IMR-90 (cell line): Measurements from ENCODE around the gene PTP4A2. TPM values are rescaled to one million over a fixed set of nuclear protein-coding genes. Genes with fewer than 3 reads are reported as not detected.

Experiments used
- ATAC-seq: fragments of 200-7000 bp; cut with Tn5 transposase; 2 replicates; pipeline ENCODE4 v1.9.1; 2020; ENCODE audit warnings: low read depth, mild to moderate bottlenecking, moderate library complexity
- BruUV-seq: library from RNA; stranded (reverse); fragments of 400-500 nt; replicated peaks from 2 replicates; lab custom pipeline; 2021; lab: Mats Ljungman, UMichigan
- CTCF ChIA-PET: fragments of 300-600 bp; formaldehyde crosslinking; extraction: SDS; loops from one replicate; lab custom pipeline; 2021; ENCODE audit warnings: antibody characterized with exemption; lab: Yijun Ruan, JAX
- POLR2A ChIA-PET: fragments of 300-600 bp; sonication (Branson Sonifier 250); formaldehyde crosslinking; loops from one replicate; lab custom pipeline; 2022; ENCODE audit warnings: antibody characterized with exemption; ENCODE audit not compliant: unreplicated experiment; lab: Charles Lee
- DNase-seq: peaks from one replicate; pipeline ENCODE4 v3.0.0; 2013
- H2AFZ ChIP-seq: replicated peaks from 2 replicates; pipeline ENCODE3; 2013; ENCODE audit warnings: low read length, mild to moderate bottlenecking; ENCODE audit not compliant: poor library complexity
- H2AK5ac ChIP-seq: 2 replicates; pipeline ENCODE4 v1.6.1; 2013; ENCODE audit warnings: low read depth, low read length, inconsistent platforms
- H2AK9ac ChIP-seq: replicated peaks from 2 replicates; pipeline ENCODE3; 2013; ENCODE audit warnings: mild to moderate bottlenecking, low read depth, low read length, moderate library complexity; ENCODE audit not compliant: poor library complexity
- H2BK120ac ChIP-seq: 2 replicates; pipeline ENCODE4 v1.6.1; 2013; ENCODE audit warnings: low read depth, low read length, inconsistent platforms
- H2BK15ac ChIP-seq: 3 replicates; pipeline ENCODE4 v1.6.1; 2013; ENCODE audit warnings: low read depth, low read length, inconsistent platforms
- H2BK20ac ChIP-seq: 2 replicates; pipeline ENCODE4 v1.6.1; 2013; ENCODE audit warnings: low read depth, mild to moderate bottlenecking, inconsistent platforms, low read length, moderate library complexity
- H2BK5ac ChIP-seq: 2 replicates; pipeline ENCODE4 v1.6.1; 2013; ENCODE audit warnings: mild to moderate bottlenecking, low read depth, low read length, inconsistent platforms; ENCODE audit not compliant: poor library complexity, severe bottlenecking
- H3K14ac ChIP-seq: replicated peaks from 2 replicates; pipeline ENCODE4 v1.6.1; 2013; ENCODE audit warnings: low read depth, low read length, inconsistent platforms
- H3K18ac ChIP-seq: 2 replicates; pipeline ENCODE4 v1.6.1; 2013; ENCODE audit warnings: low read depth, low read length, control low read depth
- H3K23ac ChIP-seq: 2 replicates; pipeline ENCODE4 v1.6.1; 2013; ENCODE audit warnings: low read depth, low read length, inconsistent platforms
- H3K27ac ChIP-seq: 2 replicates; pipeline ENCODE4 v1.5.1; 2013; ENCODE audit warnings: mild to moderate bottlenecking, control low read depth, low read length; ENCODE audit not compliant: insufficient read depth
- H3K27me3 ChIP-seq: 2 replicates; pipeline ENCODE4 v1.6.1; 2013; ENCODE audit warnings: low read length; ENCODE audit not compliant: control insufficient read depth, insufficient read depth
- H3K36me3 ChIP-seq: 2 replicates; pipeline ENCODE4 v1.6.1; 2013; ENCODE audit warnings: low read length, mixed read lengths; ENCODE audit not compliant: control insufficient read depth, insufficient read depth
- H3K4ac ChIP-seq: 2 replicates; pipeline ENCODE4 v1.6.1; 2013; ENCODE audit warnings: low read depth, low read length, inconsistent platforms
- H3K4me1 ChIP-seq: 2 replicates; pipeline ENCODE4 v1.6.1; 2013; ENCODE audit warnings: low read length, mixed read lengths; ENCODE audit not compliant: control insufficient read depth, insufficient read depth
- H3K4me2 ChIP-seq: 2 replicates; pipeline ENCODE4 v1.6.1; 2013; ENCODE audit warnings: low read depth, mild to moderate bottlenecking, control low read depth, low read length, moderate library complexity
- H3K4me3 ChIP-seq: 2 replicates; pipeline ENCODE4 v1.5.1; 2013; ENCODE audit warnings: low read depth, mild to moderate bottlenecking, control low read depth, low read length, moderate library complexity; ENCODE audit not compliant: insufficient read depth
- H3K56ac ChIP-seq: 2 replicates; pipeline ENCODE4 v1.6.1; 2013; ENCODE audit warnings: low read length, inconsistent platforms; ENCODE audit not compliant: insufficient read depth; ENCODE audit errors: extremely low read depth
- H3K79me1 ChIP-seq, 2 experiments: 2 replicates each; pipeline ENCODE4 v1.6.1; 2013; ENCODE audit warnings: low read length in 2 of 2, inconsistent platforms in 1 of 2, low read depth in 1 of 2
- H3K9ac ChIP-seq: 2 replicates; pipeline ENCODE4 v1.6.1; 2013; ENCODE audit warnings: low read depth, low read length, control low read depth
- H3K9me1 ChIP-seq: 2 replicates; pipeline ENCODE4 v1.6.1; 2013; ENCODE audit warnings: low read length, inconsistent platforms; ENCODE audit not compliant: insufficient read depth
- H3K9me3 ChIP-seq: 2 replicates; pipeline ENCODE4 v1.6.1; 2013; ENCODE audit warnings: low read length; ENCODE audit not compliant: control insufficient read depth, insufficient read depth
- H4K20me1 ChIP-seq: 2 replicates; pipeline ENCODE4 v1.6.1; 2013; ENCODE audit warnings: low read length, inconsistent platforms; ENCODE audit not compliant: insufficient read depth
- H4K5ac ChIP-seq: 2 replicates; pipeline ENCODE4 v1.6.1; 2013; ENCODE audit warnings: mild to moderate bottlenecking, low read depth, low read length, control low read depth
- H4K8ac ChIP-seq, 2 experiments: 2 replicates each; pipeline ENCODE4 v1.6.1; 2013; ENCODE audit warnings: low read depth in 2 of 2, low read length in 2 of 2, control low read depth in 1 of 2, inconsistent platforms in 1 of 2
- H4K91ac ChIP-seq: 2 replicates; pipeline ENCODE4 v1.6.1; 2013; ENCODE audit warnings: low read depth, low read length, inconsistent platforms; ENCODE audit not compliant: insufficient read depth
- BHLHE40 ChIP-seq: fragments of 150-350 bp; IDR thresholded peaks from 2 replicates; pipeline ENCODE4 v1.6.1; 2016; ENCODE audit warnings: mild to moderate bottlenecking, low read depth, low read length
- FOS ChIP-seq: fragments of 150-350 bp; IDR thresholded peaks from 2 replicates; pipeline ENCODE4 v1.6.1; 2016; ENCODE audit warnings: low read depth, low read length
- MAFK ChIP-seq: IDR thresholded peaks from 2 replicates; pipeline ENCODE4 v1.6.1; 2012; ENCODE audit warnings: low read depth, low read length, improper control_type of control experiment
- MAZ ChIP-seq: IDR thresholded peaks from 2 replicates; pipeline ENCODE4 v1.6.1; 2012; ENCODE audit warnings: low read depth, mild to moderate bottlenecking, low read length, improper control_type of control experiment, moderate library complexity, borderline replicate concordance
- NFE2L2 ChIP-seq: fragments of 150-350 bp; IDR thresholded peaks from 2 replicates; pipeline ENCODE4 v1.6.1; 2016; ENCODE audit warnings: low read depth, mild to moderate bottlenecking, low read length
- RCOR1 ChIP-seq: IDR thresholded peaks from 2 replicates; pipeline ENCODE4 v1.6.1; 2012; ENCODE audit warnings: mild to moderate bottlenecking, low read length, improper control_type of control experiment; ENCODE audit not compliant: insufficient replicate concordance
- WGBS, 2 experiments: methylation state at CpG; one replicate each; pipeline versions ENCODE4 v1.1.5 to v1.1.7; 2013; ENCODE audit warnings: missing lambda C conversion rate in 2 of 2; ENCODE audit not compliant: insufficient read length in 1 of 2; ENCODE audit errors: extremely low coverage in 2 of 2; 5-methylcytosine and 5-hydroxymethylcytosine counted together
- dilution Hi-C: fragments of 300-500 bp; cut with HindIII; formaldehyde crosslinking; loops from one replicate; pipeline ENCODE4 v1.14.3; 2018; ENCODE audit warnings: low sequenced_read_pairs; ENCODE audit not compliant: unreplicated experiment
- in situ Hi-C: fragments of 300-500 bp; cut with MboI; formaldehyde crosslinking; loops from 3 replicates; pipeline ENCODE4 v1.14.3; 2019; ENCODE audit warnings: low sequenced_read_pairs, inconsistent platforms, mixed read lengths
- intact Hi-C: fragments of 100-400 bp; cut with micrococcal nuclease; formaldehyde crosslinking; loops from 2 replicates; pipeline ENCODE4 v1.10.0; 2022
- polyA plus RNA-seq, 3 experiments: library from polyadenylated mRNA; depleted of rRNA; stranded (reverse); fragments of >200 nt; gene quantifications; 2 replicates each; pipeline ENCODE4 v1.2.3, GENCODE V29; 2012; ENCODE audit warnings: low replicate concordance in 1 of 3
- total RNA-seq: library from RNA; depleted of rRNA; stranded (reverse); fragments of >200 nt; gene quantifications from 2 replicates; pipeline ENCODE4 v1.2.3, GENCODE V29; 2012
- TF ChIP-seq, protein P1 (sequence below): fragments of 150-350 bp; IDR thresholded peaks from 2 replicates; pipeline ENCODE4 v1.6.1; 2017; ENCODE audit warnings: mild to moderate bottlenecking, antibody characterized with exemption, low read length, low read depth
- TF ChIP-seq, protein P2 (sequence below): fragments of 150-350 bp; IDR thresholded peaks from 2 replicates; pipeline ENCODE4 v1.6.1; 2016; ENCODE audit warnings: low read depth, mild to moderate bottlenecking, low read length, moderate library complexity, borderline replicate concordance
- TF ChIP-seq, protein P3 (sequence below): conservative IDR thresholded peaks from 2 replicates; pipeline ENCODE4 v1.5.1; 2012; ENCODE audit warnings: mild to moderate bottlenecking, low read depth, low read length, improper control_type of control experiment

PTP4A2 gene
- total and polyA plus RNA-seq, 2 of the 4 experiments (the other 2 are of a cell fraction): 135 to 328 TPM

DNA sequence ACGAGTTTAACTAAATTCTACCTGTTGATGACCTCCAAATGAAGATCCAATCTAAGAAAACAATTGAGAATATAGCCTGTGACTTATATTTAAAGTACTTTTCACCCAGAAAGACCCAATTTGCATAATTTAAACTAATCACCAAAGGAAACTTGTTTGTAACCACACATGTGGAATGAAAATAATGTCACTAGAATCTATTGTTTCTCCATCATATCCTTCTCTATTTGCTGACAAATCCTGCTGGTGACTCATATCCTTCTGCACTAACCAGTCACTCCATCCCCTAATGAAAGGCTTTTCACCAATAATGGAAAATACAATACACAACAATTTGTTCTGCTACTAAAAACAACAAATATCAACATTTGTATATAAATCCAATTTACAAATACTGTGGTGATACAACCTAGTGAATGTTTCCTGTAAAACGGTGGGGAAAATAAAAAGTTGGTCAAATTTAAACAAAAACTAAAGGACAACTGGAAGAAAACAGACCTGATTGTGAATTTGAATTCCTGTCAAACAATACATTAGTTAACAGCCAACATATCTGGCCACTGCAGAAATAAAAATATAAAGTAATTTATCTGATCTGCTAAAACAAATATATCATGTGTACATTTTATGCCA is 6.5 kb downstream of the PTP4A2 start:
- ChIA-PET POLR2A (no interaction called here), CTCF (interaction anchor here (1.2 kb wide), 2 partner anchors 32 to 116 kb away, joined by 4 to 6 read pairs; partner anchors contain the start of gene SPOCD1)
- Histone ChIP-seq H3K4me3 (no peak overlapping the region), H3K14ac (no peak overlapping the region), H3K23ac (no peak overlapping the region), H2BK15ac (no peak overlapping the region), H3K4ac (no peak overlapping the region), H3K9me1 (peaks cover 19% of the 10 kb centered on the region), H2AK5ac (no peak overlapping the region), H3K9ac (no peak overlapping the region), H3K79me1 (peaks cover 0 to 33% of the 10 kb centered on the region in 2 experiments; a peak in 2 of 4 replicates), H3K18ac (no peak overlapping the region), H2BK120ac (no peak overlapping the region), H2AFZ (no peak overlapping the region), H4K91ac (no peak overlapping the region), H4K8ac (no peak overlapping the region), H2AK9ac (no peak overlapping the region), H3K4me2 (peak overlapping the region; percentile 65), H3K27ac (no peak overlapping the region), H2BK20ac (no peak overlapping the region), H3K56ac (no peak overlapping the region), H3K27me3 (no peaks in the 10 kb centered on the region), H4K20me1 (peaks cover 95% of the 10 kb centered on the region), H3K4me1 (peaks cover 19% of the 10 kb centered on the region), H3K36me3 (no peaks in the 10 kb centered on the region), H3K9me3 (no peaks in the 10 kb centered on the region), H2BK5ac (peak overlapping the region; percentile 81), H4K5ac (no peak overlapping the region)
- peak; percentile 67 for DNase-seq
- TF ChIP-seq NFE2L2 (peak; percentile 13; the same call in 1 of the 2 replicates), MAZ (no peak), BHLHE40 (0 out of 2 replicates have a peak, but pooled peaks have one; percentile 14), FOS (peak; percentile 76), MAFK (peak; percentile 41; the same call in 1 of the 2 replicates), RCOR1 (no peak)
- TF ChIP-seq, protein P1, sequence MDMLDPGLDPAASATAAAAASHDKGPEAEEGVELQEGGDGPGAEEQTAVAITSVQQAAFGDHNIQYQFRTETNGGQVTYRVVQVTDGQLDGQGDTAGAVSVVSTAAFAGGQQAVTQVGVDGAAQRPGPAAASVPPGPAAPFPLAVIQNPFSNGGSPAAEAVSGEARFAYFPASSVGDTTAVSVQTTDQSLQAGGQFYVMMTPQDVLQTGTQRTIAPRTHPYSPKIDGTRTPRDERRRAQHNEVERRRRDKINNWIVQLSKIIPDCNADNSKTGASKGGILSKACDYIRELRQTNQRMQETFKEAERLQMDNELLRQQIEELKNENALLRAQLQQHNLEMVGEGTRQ: no peak
- TF ChIP-seq, protein P2, sequence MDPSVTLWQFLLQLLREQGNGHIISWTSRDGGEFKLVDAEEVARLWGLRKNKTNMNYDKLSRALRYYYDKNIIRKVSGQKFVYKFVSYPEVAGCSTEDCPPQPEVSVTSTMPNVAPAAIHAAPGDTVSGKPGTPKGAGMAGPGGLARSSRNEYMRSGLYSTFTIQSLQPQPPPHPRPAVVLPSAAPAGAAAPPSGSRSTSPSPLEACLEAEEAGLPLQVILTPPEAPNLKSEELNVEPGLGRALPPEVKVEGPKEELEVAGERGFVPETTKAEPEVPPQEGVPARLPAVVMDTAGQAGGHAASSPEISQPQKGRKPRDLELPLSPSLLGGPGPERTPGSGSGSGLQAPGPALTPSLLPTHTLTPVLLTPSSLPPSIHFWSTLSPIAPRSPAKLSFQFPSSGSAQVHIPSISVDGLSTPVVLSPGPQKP: no peak
- TF ChIP-seq, protein P3, sequence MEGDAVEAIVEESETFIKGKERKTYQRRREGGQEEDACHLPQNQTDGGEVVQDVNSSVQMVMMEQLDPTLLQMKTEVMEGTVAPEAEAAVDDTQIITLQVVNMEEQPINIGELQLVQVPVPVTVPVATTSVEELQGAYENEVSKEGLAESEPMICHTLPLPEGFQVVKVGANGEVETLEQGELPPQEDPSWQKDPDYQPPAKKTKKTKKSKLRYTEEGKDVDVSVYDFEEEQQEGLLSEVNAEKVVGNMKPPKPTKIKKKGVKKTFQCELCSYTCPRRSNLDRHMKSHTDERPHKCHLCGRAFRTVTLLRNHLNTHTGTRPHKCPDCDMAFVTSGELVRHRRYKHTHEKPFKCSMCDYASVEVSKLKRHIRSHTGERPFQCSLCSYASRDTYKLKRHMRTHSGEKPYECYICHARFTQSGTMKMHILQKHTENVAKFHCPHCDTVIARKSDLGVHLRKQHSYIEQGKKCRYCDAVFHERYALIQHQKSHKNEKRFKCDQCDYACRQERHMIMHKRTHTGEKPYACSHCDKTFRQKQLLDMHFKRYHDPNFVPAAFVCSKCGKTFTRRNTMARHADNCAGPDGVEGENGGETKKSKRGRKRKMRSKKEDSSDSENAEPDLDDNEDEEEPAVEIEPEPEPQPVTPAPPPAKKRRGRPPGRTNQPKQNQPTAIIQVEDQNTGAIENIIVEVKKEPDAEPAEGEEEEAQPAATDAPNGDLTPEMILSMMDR: no peak
- no TSS peak for BruUV-seq
- intact Hi-C loops: no loop called here
- dilution Hi-C loops: no loop called here
- in situ Hi-C loops: no loop called here
- ATAC-seq: no peak
- no CpG with 5 or more reads among the region's 2 CpGs for WGBS, 2 experiments
